Keratinocyte (primary cell): ENCODE measurements around the gene ITPR1. TPM values are rescaled to one million over a fixed set of nuclear protein-coding genes. Genes with fewer than 3 reads are reported as not detected.

Experiments
- DNase-seq: peaks from one replicate; pipeline ENCODE4 v3.0.0-alpha.2; 2011; ENCODE audit warnings: low read depth, missing footprints, low spot score
- FAIRE-seq: peaks from 2 replicates; lab custom pipeline; 2011; peaks lifted over from hg19 to GRCh38; lab: Jason Lieb, UNC
- H2AFZ ChIP-seq: 2 replicates; pipeline ENCODE4 v1.6.0; 2012; ENCODE audit warnings: low read length, control low read depth, inconsistent platforms; ENCODE audit not compliant: control insufficient read depth
- H3K27ac ChIP-seq: 2 replicates; pipeline ENCODE4 v1.5.1; 2011; ENCODE audit warnings: low read length; ENCODE audit not compliant: control insufficient read depth, insufficient read depth
- H3K27me3 ChIP-seq: 3 replicates; pipeline ENCODE4 v1.6.0; 2011; ENCODE audit warnings: low read length; ENCODE audit not compliant: control insufficient read depth, insufficient read depth; ENCODE audit errors: extremely low read depth
- H3K36me3 ChIP-seq, 2 experiments: 2 replicates in 1 of 2; 3 replicates in 1 of 2; pipeline ENCODE4 v1.5.1; 2011; ENCODE audit warnings: low read length in 2 of 2, mild to moderate bottlenecking in 1 of 2; ENCODE audit not compliant: control insufficient read depth in 2 of 2, insufficient read depth in 2 of 2; ENCODE audit errors: extremely low read depth in 1 of 2
- H3K4me1 ChIP-seq: 3 replicates; pipeline ENCODE4 v1.5.1; 2011; ENCODE audit warnings: low read length; ENCODE audit not compliant: control insufficient read depth, insufficient read depth; ENCODE audit errors: extremely low read depth
- H3K4me2 ChIP-seq: 3 replicates; pipeline ENCODE4 v1.6.0; 2011; ENCODE audit warnings: low read depth, low read length; ENCODE audit not compliant: control insufficient read depth, insufficient read depth; ENCODE audit errors: extremely low read depth
- H3K4me3 ChIP-seq, 3 experiments: fragments of 200-600 bp in 1 of 3; sonication (generic) in 1 of 3; 2 replicates in 2 of 3; 3 replicates in 1 of 3; pipeline ENCODE4 v1.5.1; 2011 to 2016; ENCODE audit warnings: low read length in 3 of 3, mild to moderate bottlenecking in 3 of 3, control low read depth in 2 of 3, inconsistent platforms in 1 of 3, low read depth in 1 of 3, mixed read lengths in 1 of 3, mixed run types in 1 of 3, moderate library complexity in 1 of 3; ENCODE audit not compliant: control insufficient read depth in 2 of 3, insufficient read depth in 2 of 3; ENCODE audit errors: extremely low read depth in 1 of 3
- H3K79me2 ChIP-seq: 2 replicates; pipeline ENCODE4 v1.6.0; 2012; ENCODE audit warnings: low read length; ENCODE audit not compliant: control insufficient read depth, insufficient read depth
- H3K9ac ChIP-seq: 3 replicates; pipeline ENCODE4 v1.6.0; 2011; ENCODE audit warnings: low read length; ENCODE audit not compliant: control insufficient read depth, insufficient read depth; ENCODE audit errors: extremely low read depth
- H3K9me1 ChIP-seq: 3 replicates; pipeline ENCODE4 v1.6.0; 2011; ENCODE audit warnings: low read length; ENCODE audit not compliant: control insufficient read depth, insufficient read depth; ENCODE audit errors: extremely low read depth
- H3K9me3 ChIP-seq: 2 replicates; pipeline ENCODE4 v1.5.1; 2012; ENCODE audit warnings: low read depth, low read length; ENCODE audit not compliant: control insufficient read depth
- H4K20me1 ChIP-seq: 3 replicates; pipeline ENCODE4 v1.6.0; 2011; ENCODE audit warnings: low read length; ENCODE audit not compliant: control insufficient read depth, insufficient read depth; ENCODE audit errors: extremely low read depth
- CTCF ChIP-seq, 3 experiments: IDR thresholded peaks in 1 of 3; conservative IDR thresholded peaks in 1 of 3; optimal IDR thresholded peaks in 1 of 3; 2 replicates in 2 of 3; 3 replicates in 1 of 3; pipeline versions ENCODE3 to v1.5.1; 2011; ENCODE audit warnings: low read length in 3 of 3, mild to moderate bottlenecking in 3 of 3, moderate library complexity in 2 of 3, control low read depth in 1 of 3, inconsistent platforms in 1 of 3; ENCODE audit not compliant: insufficient read depth in 2 of 3; ENCODE audit errors: extremely low read depth in 1 of 3
- EZH2 ChIP-seq: IDR thresholded peaks from one replicate; pipeline ENCODE4 v1.6.1; 2012; ENCODE audit warnings: inconsistent platforms, mild to moderate bottlenecking, low read length, moderate library complexity
- dilution Hi-C: fragments of 300-500 bp; cut with MboI; formaldehyde crosslinking; loops from one replicate; pipeline ENCODE4 v1.7.0; 2020; ENCODE audit warnings: low sequenced_read_pairs; ENCODE audit not compliant: extremely low pct_ligation_motif_present
- polyA plus RNA-seq, 5 experiments: library from polyadenylated mRNA; depleted of rRNA in 3 of 5; stranded (reverse) in 3 of 5; stranded (forward) in 1 of 5; unstranded in 1 of 5; fragments of >200 nt; gene quantifications; 1 replicate in 1 of 5; 2 replicates in 3 of 5; 3 replicates in 1 of 5; pipeline versions ENCODE4 v1.2.1 to v1.2.3, GENCODE V29; 2011 to 2012; ENCODE audit warnings: missing spikeins in 2 of 5, low read depth in 1 of 5, low replicate concordance in 1 of 5

Gene ITPR1
- polyA plus RNA-seq, 1 donor (not counting 4 experiments of a cell fraction or from before 2014, with no cell fraction given): 3.5 TPM

- TF ChIP-seq EZH2 (no peak), CTCF (optimal IDR thresholded peaks at IDR 0.05 in 1 of 3, IDR thresholded peaks at IDR 0.05 in 1 of 3, conservative IDR thresholded peaks at IDR 0.05 in 1 of 3; ENCODE audit: extremely low read depth in 1 of 3, insufficient read depth in 2 of 3, low read length in 3 of 3) (no peak)
- H3K79me2 ChIP-seq: no peaks in the 10 kb centered on the region
- DNase-seq: no peak
- H3K27ac ChIP-seq: no peak overlapping the region
- no peak overlapping the region for H3K4me3 ChIP-seq
- no peaks in the 10 kb centered on the region for H3K9me3 ChIP-seq
- no peak overlapping the region for H3K9ac ChIP-seq
- FAIRE-seq: no peak
- H3K9me1 ChIP-seq: no peaks in the 10 kb centered on the region
- peaks cover 18% of the 10 kb centered on the region for H3K4me1 ChIP-seq
- dilution Hi-C loops: no loop called here
- H3K27me3 ChIP-seq: no peaks in the 10 kb centered on the region
- no peaks in the 10 kb centered on the region for H4K20me1 ChIP-seq
- no peak overlapping the region for H3K4me2 ChIP-seq
- H2AFZ ChIP-seq: no peak overlapping the region
- H3K36me3 ChIP-seq: no peaks in the 10 kb centered on the region
Measured at GRCh38 chr3:4865714-4866113, 372.6 kb downstream of the ITPR1 start.

GRCh38 chr3:4866866-4867265, 373.7 kb downstream of the ITPR1 start:
- TF ChIP-seq EZH2: no peak
- no peak for TF ChIP-seq CTCF (optimal IDR thresholded peaks at IDR 0.05 in 1 of 3, IDR thresholded peaks at IDR 0.05 in 1 of 3, conservative IDR thresholded peaks at IDR 0.05 in 1 of 3; ENCODE audit: extremely low read depth in 1 of 3, insufficient read depth in 2 of 3, low read length in 3 of 3)

More at GRCh38 chr3:4866866-4867265, 373.7 kb downstream of the ITPR1 start:
- H4K20me1 ChIP-seq: no peaks in the 10 kb centered on the region
- H3K79me2 ChIP-seq: no peaks in the 10 kb centered on the region
- H3K4me3 ChIP-seq: peak overlapping the region in 2 of 3 experiments; percentile 32 to 35
- H3K36me3 ChIP-seq: no peaks in the 10 kb centered on the region
- peak overlapping the region; percentile 97 for H3K4me2 ChIP-seq
- H3K27me3 ChIP-seq: no peaks in the 10 kb centered on the region
- peak overlapping the region; percentile 95 for H3K9ac ChIP-seq
- FAIRE-seq (no peak), DNase-seq (no peak)
- dilution Hi-C loops: no loop called here
- no peaks in the 10 kb centered on the region for H3K9me1 ChIP-seq
- peak overlapping the region; percentile 87 for H3K27ac ChIP-seq
- H3K4me1 ChIP-seq: peaks cover 18% of the 10 kb centered on the region
- H3K9me3 ChIP-seq: no peaks in the 10 kb centered on the region
- H2AFZ ChIP-seq: peak overlapping the region; percentile 83
